H1 (cell line): ENCODE results near the gene PML. TPM values are rescaled to one million over a fixed set of nuclear protein-coding genes. Genes with fewer than 3 reads are reported as not detected.
A peak's percentile ranks its signal among the peaks of the same experiment; 100 is the strongest.
"Not testable (repeated sequence)": the region's sequence is repeated elsewhere in the genome, so short reads cannot be mapped to it uniquely, and the experiment has no call there.

Experiments used
- CTCF ChIA-PET: fragments of 300-600 bp; sonication (Branson Sonifier 250); formaldehyde crosslinking; loops from one replicate; lab custom pipeline; 2021; ENCODE audit not compliant: partially characterized antibody; lab: Charles Lee
- POLR2A ChIA-PET: fragments of 300-600 bp; sonication (Branson Sonifier 250); formaldehyde crosslinking; loops from one replicate; lab custom pipeline; 2021; ENCODE audit warnings: inconsistent platforms; ENCODE audit not compliant: partially characterized antibody; lab: Charles Lee
- DNase-seq, 2 experiments: peaks; one replicate each; pipeline versions ENCODE4 v3.0.0 to v3.0.0-alpha.2; 2010 to 2022; ENCODE audit warnings: low spot score in 2 of 2, low read depth in 1 of 2, mixed read lengths in 1 of 2
- FAIRE-seq: peaks from 2 replicates; lab custom pipeline; 2011; peaks lifted over from hg19 to GRCh38; lab: Jason Lieb, UNC
- H2AFZ ChIP-seq: 2 replicates; pipeline ENCODE4 v1.8.1; 2012; ENCODE audit warnings: low read length, inconsistent platforms
- H2AK5ac ChIP-seq: 2 replicates; pipeline ENCODE4 v1.6.1; 2013; ENCODE audit warnings: low read depth, low read length
- H2BK120ac ChIP-seq: replicated peaks from 2 replicates; pipeline ENCODE3; 2013; ENCODE audit warnings: low read depth, low read length, inconsistent platforms
- H2BK12ac ChIP-seq: 2 replicates; pipeline ENCODE4 v1.6.1; 2013; ENCODE audit warnings: low read depth, low read length
- H2BK15ac ChIP-seq: 2 replicates; pipeline ENCODE4 v1.6.1; 2013; ENCODE audit warnings: low read length
- H2BK20ac ChIP-seq: 2 replicates; pipeline ENCODE4 v1.6.1; 2013; ENCODE audit warnings: low read length
- H2BK5ac ChIP-seq: 2 replicates; pipeline ENCODE4 v1.6.1; 2013; ENCODE audit warnings: low read depth, low read length
- H3K14ac ChIP-seq: 2 replicates; pipeline ENCODE4 v1.6.1; 2013; ENCODE audit warnings: inconsistent platforms; ENCODE audit not compliant: insufficient read length
- H3K18ac ChIP-seq: 2 replicates; pipeline ENCODE4 v1.6.1; 2013; ENCODE audit warnings: low read length; ENCODE audit errors: extremely low read depth
- H3K23ac ChIP-seq: 2 replicates; pipeline ENCODE4 v1.6.1; 2013; ENCODE audit warnings: inconsistent platforms; ENCODE audit not compliant: insufficient read length
- H3K23me2 ChIP-seq: 2 replicates; pipeline ENCODE4 v1.6.1; 2013; ENCODE audit warnings: low read depth, low read length
- H3K27ac ChIP-seq: 2 replicates; pipeline ENCODE4 v1.6.1; 2011; ENCODE audit warnings: low read depth, low read length, inconsistent platforms
- H3K27me3 ChIP-seq, 4 experiments: replicated peaks in 1 of 4; 1 replicate in 1 of 4; 2 replicates in 3 of 4; pipeline versions ENCODE4 v1.6.1 to v1.8.1; 2011 to 2013; ENCODE audit warnings: low read length in 3 of 4, mild to moderate bottlenecking in 3 of 4, inconsistent platforms in 2 of 4, mixed read lengths in 2 of 4, moderate library complexity in 1 of 4; ENCODE audit not compliant: control insufficient read depth in 3 of 4, insufficient read depth in 3 of 4; ENCODE audit errors: extremely low read depth in 1 of 4
- H3K36me3 ChIP-seq, 4 experiments: 2 replicates each; pipeline versions ENCODE4 v1.6.1 to v1.8.1; 2011 to 2013; ENCODE audit warnings: mild to moderate bottlenecking in 4 of 4, low read length in 3 of 4, moderate library complexity in 2 of 4, control low read depth in 1 of 4, inconsistent platforms in 1 of 4; ENCODE audit not compliant: insufficient read depth in 4 of 4, control insufficient read depth in 2 of 4
- H3K4ac ChIP-seq: replicated peaks from 2 replicates; pipeline ENCODE3; 2013; ENCODE audit warnings: low read length, low read depth, mixed read lengths, inconsistent platforms; ENCODE audit not compliant: insufficient read length
- H3K4me1 ChIP-seq, 4 experiments: replicated peaks in 1 of 4; 1 replicate in 1 of 4; 2 replicates in 3 of 4; pipeline versions ENCODE4 v1.6.1 to v1.8.1; 2011 to 2013; ENCODE audit warnings: low read length in 3 of 4, inconsistent platforms in 2 of 4, mixed read lengths in 1 of 4; ENCODE audit not compliant: insufficient read depth in 4 of 4, control insufficient read depth in 3 of 4
- H3K4me2 ChIP-seq, 2 experiments: 2 replicates each; pipeline versions ENCODE4 v1.6.1 to v1.8.1; 2011 to 2013; ENCODE audit warnings: low read depth in 2 of 2, low read length in 2 of 2, control low read depth in 1 of 2, inconsistent platforms in 1 of 2, mild to moderate bottlenecking in 1 of 2; ENCODE audit not compliant: insufficient read depth in 1 of 2
- H3K4me3 ChIP-seq, 4 experiments: fragments of 200-600, 300-600 bp in 1 of 4; sonication (generic), shearing (Covaris generic), sonication (Bioruptor Twin) in 1 of 4; 2 replicates each; pipeline versions ENCODE4 v1.5.1 to v1.8.1; 2011 to 2016; ENCODE audit warnings: low read length in 4 of 4, low read depth in 3 of 4, control low read depth in 2 of 4, inconsistent platforms in 2 of 4, mild to moderate bottlenecking in 2 of 4, mixed read lengths in 1 of 4, moderate library complexity in 1 of 4; ENCODE audit not compliant: insufficient read depth in 2 of 4; ENCODE audit errors: extremely low read depth in 1 of 4
- H3K56ac ChIP-seq: replicated peaks from 2 replicates; pipeline ENCODE3; 2013; ENCODE audit warnings: low read depth, mild to moderate bottlenecking, mixed read lengths, low read length, inconsistent platforms; ENCODE audit not compliant: insufficient read length
- H3K79me1 ChIP-seq: 2 replicates; pipeline ENCODE4 v1.6.1; 2013; ENCODE audit warnings: low read depth, low read length, control low read depth
- H3K79me2 ChIP-seq, 2 experiments: 2 replicates each; pipeline versions ENCODE4 v1.6.1 to v1.8.1; 2012 to 2013; ENCODE audit warnings: low read length in 2 of 2, mild to moderate bottlenecking in 2 of 2, inconsistent platforms in 1 of 2; ENCODE audit not compliant: insufficient read depth in 2 of 2, control insufficient read depth in 1 of 2
- H3K9ac ChIP-seq, 4 experiments: replicated peaks in 1 of 4; 1 replicate in 1 of 4; 2 replicates in 3 of 4; pipeline versions ENCODE4 v1.6.1 to v1.8.1; 2011 to 2013; ENCODE audit warnings: low read depth in 3 of 4, low read length in 3 of 4, control low read depth in 2 of 4, mild to moderate bottlenecking in 2 of 4, moderate library complexity in 2 of 4, inconsistent platforms in 1 of 4; ENCODE audit errors: extremely low read depth in 1 of 4
- H3K9me3 ChIP-seq, 2 experiments: 2 replicates each; pipeline versions ENCODE4 v1.6.1 to v1.8.1; 2012 to 2013; ENCODE audit warnings: mild to moderate bottlenecking in 2 of 2, moderate library complexity in 2 of 2, control low read depth in 1 of 2, inconsistent platforms in 1 of 2, low read depth in 1 of 2, low read length in 1 of 2, mixed read lengths in 1 of 2; ENCODE audit not compliant: insufficient read depth in 2 of 2
- H4K20me1 ChIP-seq, 2 experiments: replicated peaks in 1 of 2; 2 replicates each; pipeline versions ENCODE3 to v1.8.1; 2011 to 2013; ENCODE audit warnings: inconsistent platforms in 2 of 2, low read length in 2 of 2, mild to moderate bottlenecking in 1 of 2; ENCODE audit not compliant: insufficient read depth in 2 of 2, control insufficient read depth in 1 of 2
- H4K5ac ChIP-seq: 2 replicates; pipeline ENCODE4 v1.6.1; 2013; ENCODE audit warnings: low read length, low read depth, mixed read lengths, inconsistent platforms; ENCODE audit not compliant: insufficient read length
- H4K8ac ChIP-seq: 2 replicates; pipeline ENCODE4 v1.8.0; 2013; ENCODE audit warnings: mild to moderate bottlenecking, moderate library complexity, low read length, inconsistent platforms; ENCODE audit not compliant: insufficient read depth; ENCODE audit errors: extremely low read depth
- H4K91ac ChIP-seq: replicated peaks from 2 replicates; pipeline ENCODE3; 2013; ENCODE audit warnings: low read length, mixed read lengths, inconsistent platforms; ENCODE audit not compliant: insufficient read length
- WGBS, 2 experiments: shearing (Covaris generic) in 1 of 2; methylation state at CpG; one replicate each; pipeline versions ENCODE4 v1.1.6 to v1.1.7; 2013 to 2015; ENCODE audit warnings: low lambda C conversion rate in 2 of 2, mixed read lengths in 2 of 2, inconsistent platforms in 1 of 2, low coverage in 1 of 2, missing lambda C conversion rate in 1 of 2; ENCODE audit not compliant: insufficient replicate concordance in 2 of 2, insufficient coverage in 1 of 2, insufficient read length in 1 of 2; ENCODE audit errors: extremely low coverage in 1 of 2, missing lambda C conversion rate in 1 of 2; 5-methylcytosine and 5-hydroxymethylcytosine counted together
- polyA plus RNA-seq, 7 experiments: library from polyadenylated mRNA; depleted of rRNA in 3 of 7; stranded (reverse) in 5 of 7; unstranded in 2 of 7; fragments of >200 nt in 5 of 7; fragments of 200-250 nt in 2 of 7; gene quantifications; 1 replicate in 5 of 7; 2 replicates in 1 of 7; 4 replicates in 1 of 7; pipeline versions ENCODE4 v1.2.1 to v1.2.3, GENCODE V29; 2011 to 2013; ENCODE audit warnings: missing spikeins in 2 of 7, mixed read lengths in 2 of 7
- total RNA-seq: library from RNA; stranded (reverse); fragmentation: NEBNext Ultra II Directional; extraction: Animal tissue kit (Norgen Biotek cat#: 25700); gene quantifications from 2 replicates; pipeline ENCODE4 v1.2.1, GENCODE V29; 2021

PML gene
- total and polyA plus RNA-seq, 2 of the 8 experiments (the other 6 are each of a cell fraction or from before 2014, with no cell fraction given): 14.9 to 30.3 TPM

GRCh38 chr15:74071645-74072044, 77.1 kb downstream of the PML start:
- H3K36me3 ChIP-seq, H3K4me2 ChIP-seq, H4K20me1 ChIP-seq, H3K23ac ChIP-seq, H4K5ac ChIP-seq, H2BK5ac ChIP-seq, H3K79me1 ChIP-seq, H2AFZ ChIP-seq, H3K4me1 ChIP-seq, H3K56ac ChIP-seq, H3K23me2 ChIP-seq, H3K9me3 ChIP-seq, H3K27ac ChIP-seq, H3K4me3 ChIP-seq, POLR2A ChIA-PET, H4K8ac ChIP-seq, H3K9ac ChIP-seq, H2BK120ac ChIP-seq, H3K14ac ChIP-seq, FAIRE-seq, H3K4ac ChIP-seq, H2BK12ac ChIP-seq, H4K91ac ChIP-seq, H2BK15ac ChIP-seq, H2AK5ac ChIP-seq, H2BK20ac ChIP-seq, CTCF ChIA-PET, H3K18ac ChIP-seq, H3K79me2 ChIP-seq, H3K27me3 ChIP-seq: not testable (repeated sequence)
- 88% methylated on average over 4 of the region's 6 CpGs; no CpG with 5 or more reads in 1 of the 2 experiments for WGBS, 2 experiments
- peak in 1 of 2 experiments; percentile 51 for DNase-seq

- H3K23me2 ChIP-seq, H2BK20ac ChIP-seq, H2BK15ac ChIP-seq, H3K18ac ChIP-seq, H3K79me2 ChIP-seq, H2BK5ac ChIP-seq, H4K20me1 ChIP-seq, H4K5ac ChIP-seq, H3K4me3 ChIP-seq, H4K8ac ChIP-seq, H3K9me3 ChIP-seq, FAIRE-seq, H4K91ac ChIP-seq, H2AK5ac ChIP-seq, H3K4me1 ChIP-seq, H2BK12ac ChIP-seq, CTCF ChIA-PET, H3K56ac ChIP-seq, H3K36me3 ChIP-seq, POLR2A ChIA-PET, H2AFZ ChIP-seq, H3K79me1 ChIP-seq, H3K14ac ChIP-seq, H3K23ac ChIP-seq, H3K27me3 ChIP-seq, H3K9ac ChIP-seq, H3K27ac ChIP-seq, H3K4ac ChIP-seq, H3K4me2 ChIP-seq, H2BK120ac ChIP-seq: not testable (repeated sequence)
- no CpG with 5 or more reads among the region's 9 CpGs for WGBS, 2 experiments
- peak in 1 of 2 experiments; percentile 43 for DNase-seq
These were observed 77.6 kb downstream of the PML start for GRCh38 chr15:74072132-74072531.
